GM12878 (cell line): ENCODE results near the gene ATP6V1D.

ENCODE experiments used
- BMI1 ChIP-seq: fragments of 450-650 bp; IDR thresholded peaks from 2 replicates; pipeline ENCODE4 v1.6.1; 2016; ENCODE audit warnings: mild to moderate bottlenecking, moderate library complexity, borderline replicate concordance
- CEBPB ChIP-seq, 2 experiments: fragments of 150-350 bp in 1 of 2; IDR thresholded peaks; 2 replicates each; pipeline ENCODE4 v1.6.1; 2012 to 2014; ENCODE audit warnings: low read depth in 2 of 2, low read length in 2 of 2, borderline replicate concordance in 1 of 2, inconsistent platforms in 1 of 2
- EP300 ChIP-seq, 2 experiments: fragments of 150-350 bp in 1 of 2; IDR thresholded peaks; 2 replicates each; pipeline ENCODE4 v1.6.1; 2011 to 2012; ENCODE audit warnings: low read depth in 2 of 2, low read length in 2 of 2, borderline replicate concordance in 1 of 2, improper control_type of control experiment in 1 of 2, inconsistent platforms in 1 of 2; ENCODE audit not compliant: control insufficient read depth in 1 of 2
- EZH2 ChIP-seq: IDR thresholded peaks from 2 replicates; pipeline ENCODE4 v1.6.1; 2012; ENCODE audit warnings: low read depth, mild to moderate bottlenecking, control low read depth, inconsistent platforms, low read length, borderline replicate concordance; ENCODE audit not compliant: control insufficient read depth
- NFYB ChIP-seq: IDR thresholded peaks from 2 replicates; pipeline ENCODE4 v1.6.1; 2011; ENCODE audit warnings: low read depth, mild to moderate bottlenecking, low read length, improper control_type of control experiment, moderate library complexity; ENCODE audit not compliant: insufficient read depth
- POLR2AphosphoS5 ChIP-seq: IDR thresholded peaks from 2 replicates; pipeline ENCODE4 v1.6.1; 2011; ENCODE audit warnings: mild to moderate bottlenecking, low read length, inconsistent platforms
- RCOR1 ChIP-seq: conservative IDR thresholded peaks from 2 replicates; pipeline ENCODE4 v1.6.1; 2012; ENCODE audit warnings: low read depth, low read length, improper control_type of control experiment
- SMARCA5 ChIP-seq: fragments of 450-650 bp; IDR thresholded peaks from 2 replicates; pipeline ENCODE4 v1.6.1; 2017; ENCODE audit warnings: mild to moderate bottlenecking
- TF ChIP-seq, protein P1 (sequence below): IDR thresholded peaks from 2 replicates; pipeline ENCODE4 v1.6.1; 2012; ENCODE audit warnings: low read depth, low read length, improper control_type of control experiment
- TF ChIP-seq, protein P2 (sequence below), 3 experiments: IDR thresholded peaks in 2 of 3; conservative IDR thresholded peaks in 1 of 3; 2 replicates each; pipeline ENCODE4 v1.5.1; 2011; ENCODE audit warnings: low read depth in 3 of 3, low read length in 3 of 3, mild to moderate bottlenecking in 3 of 3, control low read depth in 2 of 3, moderate library complexity in 2 of 3, inconsistent platforms in 1 of 3, mixed read lengths in 1 of 3; ENCODE audit not compliant: control insufficient read depth in 2 of 3, insufficient read depth in 1 of 3; ENCODE audit errors: extremely low read depth in 1 of 3
- TF ChIP-seq, protein P3 (sequence below): fragments of 450-650 bp; IDR thresholded peaks from 2 replicates; pipeline ENCODE4 v1.6.1; 2014; ENCODE audit warnings: mild to moderate bottlenecking
- TF ChIP-seq, protein P4 (sequence below): IDR thresholded peaks from 2 replicates; pipeline ENCODE4 v1.6.1; 2011; ENCODE audit warnings: mild to moderate bottlenecking, low read depth, low read length, moderate library complexity; ENCODE audit not compliant: insufficient replicate concordance

DNA sequence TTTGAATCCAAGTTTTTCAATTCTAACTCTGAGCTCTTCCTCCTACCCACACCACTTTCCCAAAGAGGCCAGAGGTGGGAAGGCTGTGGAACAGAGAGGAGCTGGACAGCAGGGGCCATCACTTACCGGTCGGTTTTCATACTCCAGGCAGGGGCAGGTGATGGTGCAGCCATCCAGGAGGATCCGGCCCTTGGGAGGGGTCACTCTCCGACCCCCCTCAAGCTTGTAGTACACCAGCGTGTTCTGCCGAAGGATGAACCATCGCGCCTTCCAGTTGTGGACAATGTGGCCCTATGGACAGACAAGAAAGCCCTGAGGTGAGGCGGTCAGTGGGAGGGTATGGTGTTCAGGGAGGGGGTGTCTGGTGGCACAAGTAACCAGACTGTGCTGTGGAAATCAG, 37.9 kb upstream of the ATP6V1D start:
- TF ChIP-seq BMI1 (no peak), POLR2AphosphoS5 (no peak), SMARCA5 (no peak), CEBPB (IDR thresholded peaks at IDR 0.05; ENCODE audit: borderline replicate concordance in 1 of 2, low read depth in 2 of 2, low read length in 2 of 2) (no peak), NFYB (no peak), EP300 (IDR thresholded peaks at IDR 0.05; ENCODE audit: borderline replicate concordance in 1 of 2, control insufficient read depth in 1 of 2, low read depth in 2 of 2, low read length in 2 of 2) (no peak), RCOR1 (no peak), EZH2 (no peak)
- TF ChIP-seq, protein P1, sequence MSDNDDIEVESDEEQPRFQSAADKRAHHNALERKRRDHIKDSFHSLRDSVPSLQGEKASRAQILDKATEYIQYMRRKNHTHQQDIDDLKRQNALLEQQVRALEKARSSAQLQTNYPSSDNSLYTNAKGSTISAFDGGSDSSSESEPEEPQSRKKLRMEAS = no peak
- TF ChIP-seq, protein P2, sequence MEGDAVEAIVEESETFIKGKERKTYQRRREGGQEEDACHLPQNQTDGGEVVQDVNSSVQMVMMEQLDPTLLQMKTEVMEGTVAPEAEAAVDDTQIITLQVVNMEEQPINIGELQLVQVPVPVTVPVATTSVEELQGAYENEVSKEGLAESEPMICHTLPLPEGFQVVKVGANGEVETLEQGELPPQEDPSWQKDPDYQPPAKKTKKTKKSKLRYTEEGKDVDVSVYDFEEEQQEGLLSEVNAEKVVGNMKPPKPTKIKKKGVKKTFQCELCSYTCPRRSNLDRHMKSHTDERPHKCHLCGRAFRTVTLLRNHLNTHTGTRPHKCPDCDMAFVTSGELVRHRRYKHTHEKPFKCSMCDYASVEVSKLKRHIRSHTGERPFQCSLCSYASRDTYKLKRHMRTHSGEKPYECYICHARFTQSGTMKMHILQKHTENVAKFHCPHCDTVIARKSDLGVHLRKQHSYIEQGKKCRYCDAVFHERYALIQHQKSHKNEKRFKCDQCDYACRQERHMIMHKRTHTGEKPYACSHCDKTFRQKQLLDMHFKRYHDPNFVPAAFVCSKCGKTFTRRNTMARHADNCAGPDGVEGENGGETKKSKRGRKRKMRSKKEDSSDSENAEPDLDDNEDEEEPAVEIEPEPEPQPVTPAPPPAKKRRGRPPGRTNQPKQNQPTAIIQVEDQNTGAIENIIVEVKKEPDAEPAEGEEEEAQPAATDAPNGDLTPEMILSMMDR (IDR thresholded peaks at IDR 0.05 in 2 of 3, conservative IDR thresholded peaks at IDR 0.05 in 1 of 3; ENCODE audit: control insufficient read depth in 2 of 3, extremely low read depth in 1 of 3, insufficient read depth in 1 of 3, low read depth in 3 of 3, low read length in 3 of 3) = no peak
- TF ChIP-seq, protein P3, sequence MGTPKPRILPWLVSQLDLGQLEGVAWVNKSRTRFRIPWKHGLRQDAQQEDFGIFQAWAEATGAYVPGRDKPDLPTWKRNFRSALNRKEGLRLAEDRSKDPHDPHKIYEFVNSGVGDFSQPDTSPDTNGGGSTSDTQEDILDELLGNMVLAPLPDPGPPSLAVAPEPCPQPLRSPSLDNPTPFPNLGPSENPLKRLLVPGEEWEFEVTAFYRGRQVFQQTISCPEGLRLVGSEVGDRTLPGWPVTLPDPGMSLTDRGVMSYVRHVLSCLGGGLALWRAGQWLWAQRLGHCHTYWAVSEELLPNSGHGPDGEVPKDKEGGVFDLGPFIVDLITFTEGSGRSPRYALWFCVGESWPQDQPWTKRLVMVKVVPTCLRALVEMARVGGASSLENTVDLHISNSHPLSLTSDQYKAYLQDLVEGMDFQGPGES = no peak
- TF ChIP-seq, protein P4, sequence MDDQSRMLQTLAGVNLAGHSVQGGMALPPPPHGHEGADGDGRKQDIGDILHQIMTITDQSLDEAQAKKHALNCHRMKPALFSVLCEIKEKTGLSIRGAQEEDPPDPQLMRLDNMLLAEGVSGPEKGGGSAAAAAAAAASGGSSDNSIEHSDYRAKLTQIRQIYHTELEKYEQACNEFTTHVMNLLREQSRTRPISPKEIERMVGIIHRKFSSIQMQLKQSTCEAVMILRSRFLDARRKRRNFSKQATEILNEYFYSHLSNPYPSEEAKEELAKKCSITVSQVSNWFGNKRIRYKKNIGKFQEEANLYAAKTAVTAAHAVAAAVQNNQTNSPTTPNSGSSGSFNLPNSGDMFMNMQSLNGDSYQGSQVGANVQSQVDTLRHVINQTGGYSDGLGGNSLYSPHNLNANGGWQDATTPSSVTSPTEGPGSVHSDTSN = no peak
